Frontal cortex (tissue), 4 donors: ENCODE results near the gene RPL27A. TPM values are rescaled to one million over a fixed set of nuclear protein-coding genes. Genes with fewer than 3 reads are reported as not detected.

Experiments
- DNase-seq, 2 donors: peaks; one replicate each; pipeline ENCODE4 v3.0.0; 2012; ENCODE audit warnings: low spot score in 2 of 2
- FAIRE-seq: peaks from 2 replicates; lab custom pipeline; 2012; peaks lifted over from hg19 to GRCh38; lab: Jason Lieb, UNC
- small RNA-seq: library from RNA; depleted of rRNA; stranded (forward); fragments of <200 nt; gene quantifications from one replicate; pipeline ENCODE3, GENCODE V24; 2014
- total RNA-seq: library from RNA; depleted of rRNA; stranded (reverse); fragments of >200 nt; gene quantifications from one replicate; pipeline ENCODE4 v1.2.3, GENCODE V29; 2014
- donor health status: control.
- donor health status: control.
- donor health status: control.

The RPL27A gene
- total RNA-seq, 1 donor from 2014 or later = 667 TPM

- DNase-seq (no peak), FAIRE-seq (no peak)
These were observed 56.8 kb downstream of the RPL27A start for GRCh38 chr11:8739309-8739793.

Small RNA genes within 50 kb of the gene (small RNA-seq; reads per million reads assigned to genes)
- gene SNORA3A (not detected), gene SNORA3B (1.2 reads per million, percentile 72 among the genes with 10 or more reads in this experiment)

Other genes with a start within 250 kb of the RPL27A start
- gene STK33, start 88.6 kb upstream of the RPL27A start, total RNA-seq = 7.3 TPM
- gene TRIM66, start 127 bp upstream of the RPL27A start, total RNA-seq = 2.9 TPM
- gene AKIP1, start 228.4 kb downstream of the RPL27A start, total RNA-seq = 22.4 TPM